ENCODE data around the gene RHOXF1. TPM values are rescaled to one million over a fixed set of nuclear protein-coding genes. Genes with fewer than 3 reads are reported as not detected.
"Not testable (repeated sequence)": the region's sequence is repeated elsewhere in the genome, so short reads cannot be mapped to it uniquely, and the experiment has no call there.

RHOXF1 gene
- 10 to 100 TPM in 1 of 4 donors, 1 to 10 TPM in 1, not detected in 2; 1.3 to 10.8 TPM for total RNA-seq

DNA sequence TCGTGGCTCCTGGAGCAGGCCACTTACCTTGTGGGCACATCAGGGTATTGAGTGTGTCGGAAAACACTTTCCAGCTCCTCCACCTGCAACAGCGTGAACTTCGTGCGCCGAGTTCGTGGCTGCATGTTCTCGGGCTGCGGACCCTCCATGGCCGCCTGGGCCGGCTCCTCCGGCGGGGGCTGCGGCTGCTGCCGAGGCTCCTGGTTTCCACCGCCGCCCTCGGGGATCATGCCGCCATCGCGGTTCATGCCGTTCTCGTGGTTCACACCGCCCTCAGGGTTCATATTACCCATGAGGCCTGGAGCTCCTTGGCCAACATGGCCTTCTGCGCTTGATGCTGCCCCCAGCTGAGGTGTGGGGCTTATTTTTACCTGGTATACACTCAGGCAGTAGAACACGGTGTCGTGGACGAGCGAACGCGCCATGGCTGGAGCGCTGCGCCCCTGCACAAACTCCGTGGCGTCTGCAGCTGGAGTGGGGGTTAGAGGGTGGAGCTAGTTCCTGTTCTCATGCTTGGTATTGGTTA, at the start of gene RHOXF1:
RHOXF1 (minus strand) TSS at position 476 of the 526 bp plus-strand sequence; CDS start at position 425, 51 bp downstream.
- intact Hi-C loops (cut with DNase I; ENCODE audit: low total_unique reads) = no loop called here

DNA sequence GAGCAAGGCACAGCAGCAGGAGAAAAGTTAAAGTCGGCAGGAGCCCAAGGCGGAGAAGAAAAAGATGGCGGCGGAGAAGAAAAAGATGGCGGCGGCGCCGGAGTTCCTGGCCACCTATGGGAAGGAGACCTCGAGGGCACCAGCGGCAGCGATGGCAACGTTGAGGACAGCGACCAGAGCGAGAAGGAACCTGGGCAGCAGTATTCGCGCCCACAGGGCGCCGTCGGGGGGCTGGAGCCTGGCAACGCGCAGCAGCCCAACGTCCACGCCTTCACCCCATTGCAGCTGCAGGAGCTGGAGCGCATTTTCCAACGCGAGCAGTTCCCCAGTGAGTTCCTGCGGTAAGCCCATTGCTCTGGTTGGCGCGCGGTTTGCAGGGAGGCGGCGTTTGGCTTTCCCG, 43.4 kb upstream of the RHOXF1 start:
- H3K4me1 ChIP-seq; H3K27me3 ChIP-seq; H3K9me3 ChIP-seq; in situ Hi-C loops (cut with MboI; ENCODE audit: low pct_ligation_motif_present in 1 of 4, low pct_unique_long_range_greater_than_20kb in 1 of 4, low sequenced_read_pairs in 3 of 4); H3K4me3 ChIP-seq; H3K27ac ChIP-seq; H3K36me3 ChIP-seq; intact Hi-C loops (cut with DNase I; ENCODE audit: low total_unique reads); DNase-seq: not testable (repeated sequence)
- WGBS, 2 donors (ENCODE audit: low coverage in 1 of 2) = 92% methylated on average over 31 of the region's 33 CpGs; no CpG with 5 or more reads in 1 of the 2 donors

More for the DNA sequence above, at the start of gene RHOXF1:
- in situ Hi-C loops (cut with MboI; ENCODE audit: low pct_ligation_motif_present in 1 of 4, low pct_unique_long_range_greater_than_20kb in 1 of 4, low sequenced_read_pairs in 3 of 4) = no loop called here
- 94% methylated on average over 35 of the region's 35 CpGs; no CpG with 5 or more reads in 1 of the 2 donors for WGBS, 2 donors (ENCODE audit: low coverage in 1 of 2)
- H3K4me1 ChIP-seq = no peaks in the 10 kb centered on the region
- no peaks in the 10 kb centered on the region for H3K36me3 ChIP-seq
- H3K4me3 ChIP-seq = no peak within 1 kb of the TSS
- H3K27ac ChIP-seq = no peak within 1 kb of the TSS
- TF ChIP-seq, protein P1, sequence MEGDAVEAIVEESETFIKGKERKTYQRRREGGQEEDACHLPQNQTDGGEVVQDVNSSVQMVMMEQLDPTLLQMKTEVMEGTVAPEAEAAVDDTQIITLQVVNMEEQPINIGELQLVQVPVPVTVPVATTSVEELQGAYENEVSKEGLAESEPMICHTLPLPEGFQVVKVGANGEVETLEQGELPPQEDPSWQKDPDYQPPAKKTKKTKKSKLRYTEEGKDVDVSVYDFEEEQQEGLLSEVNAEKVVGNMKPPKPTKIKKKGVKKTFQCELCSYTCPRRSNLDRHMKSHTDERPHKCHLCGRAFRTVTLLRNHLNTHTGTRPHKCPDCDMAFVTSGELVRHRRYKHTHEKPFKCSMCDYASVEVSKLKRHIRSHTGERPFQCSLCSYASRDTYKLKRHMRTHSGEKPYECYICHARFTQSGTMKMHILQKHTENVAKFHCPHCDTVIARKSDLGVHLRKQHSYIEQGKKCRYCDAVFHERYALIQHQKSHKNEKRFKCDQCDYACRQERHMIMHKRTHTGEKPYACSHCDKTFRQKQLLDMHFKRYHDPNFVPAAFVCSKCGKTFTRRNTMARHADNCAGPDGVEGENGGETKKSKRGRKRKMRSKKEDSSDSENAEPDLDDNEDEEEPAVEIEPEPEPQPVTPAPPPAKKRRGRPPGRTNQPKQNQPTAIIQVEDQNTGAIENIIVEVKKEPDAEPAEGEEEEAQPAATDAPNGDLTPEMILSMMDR (IDR thresholded peaks at IDR 0.05) = no peak
- no peak for TF ChIP-seq POLR2AphosphoS5 (IDR thresholded peaks at IDR 0.05)
- no peak for TF ChIP-seq POLR2A (IDR thresholded peaks at IDR 0.05)
- TF ChIP-seq EP300 (IDR thresholded peaks at IDR 0.05; ENCODE audit: low read depth) = no peak
- H3K27me3 ChIP-seq = no peaks in the 10 kb centered on the region
- DNase-seq = no peak
- no peaks in the 10 kb centered on the region for H3K9me3 ChIP-seq

DNA sequence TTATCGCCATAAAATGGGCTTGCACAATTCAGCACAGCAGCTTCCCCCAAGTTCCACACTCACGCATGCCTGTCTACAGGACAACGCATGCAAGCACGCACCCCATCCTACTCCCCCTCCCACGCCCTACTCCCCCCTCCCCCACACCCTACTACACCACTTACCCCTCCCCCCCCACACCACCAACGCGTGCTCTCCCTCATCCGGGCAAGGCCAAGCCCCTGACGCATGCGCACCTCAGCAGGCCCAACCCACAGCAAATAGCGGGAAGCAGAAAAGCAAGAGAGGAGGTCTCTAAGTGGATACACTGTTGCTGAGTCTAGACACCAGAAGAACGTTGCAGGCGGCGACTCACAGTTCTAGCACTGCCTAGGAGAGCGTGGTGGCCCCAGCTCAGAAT, 42.6 kb upstream of the RHOXF1 start, which contains the start of gene RHOXF2:
RHOXF2 (plus strand) TSS at position 301 of the 400 bp plus-strand sequence. CDS start 138 bp downstream, outside the sequence.
- intact Hi-C loops (cut with DNase I; ENCODE audit: low total_unique reads); H3K36me3 ChIP-seq; in situ Hi-C loops (cut with MboI; ENCODE audit: low pct_ligation_motif_present in 1 of 4, low pct_unique_long_range_greater_than_20kb in 1 of 4, low sequenced_read_pairs in 3 of 4); DNase-seq; H3K27me3 ChIP-seq; H3K4me1 ChIP-seq; H3K4me3 ChIP-seq; H3K9me3 ChIP-seq; H3K27ac ChIP-seq: not testable (repeated sequence)
- WGBS, 2 donors (ENCODE audit: low coverage in 1 of 2) = no CpG with 5 or more reads among the region's 15 CpGs

GRCh38 chrX:120150109-120150744, 34.5 kb upstream of the RHOXF1 start:
- no CpG with 5 or more reads among the region's 12 CpGs for WGBS, 2 donors (ENCODE audit: low coverage in 1 of 2)
- DNase-seq; H3K4me3 ChIP-seq; H3K4me1 ChIP-seq; in situ Hi-C loops (cut with MboI; ENCODE audit: low pct_ligation_motif_present in 1 of 4, low pct_unique_long_range_greater_than_20kb in 1 of 4, low sequenced_read_pairs in 3 of 4); H3K27ac ChIP-seq; H3K9me3 ChIP-seq; intact Hi-C loops (cut with DNase I; ENCODE audit: low total_unique reads); H3K36me3 ChIP-seq; H3K27me3 ChIP-seq: not testable (repeated sequence)

DNA sequence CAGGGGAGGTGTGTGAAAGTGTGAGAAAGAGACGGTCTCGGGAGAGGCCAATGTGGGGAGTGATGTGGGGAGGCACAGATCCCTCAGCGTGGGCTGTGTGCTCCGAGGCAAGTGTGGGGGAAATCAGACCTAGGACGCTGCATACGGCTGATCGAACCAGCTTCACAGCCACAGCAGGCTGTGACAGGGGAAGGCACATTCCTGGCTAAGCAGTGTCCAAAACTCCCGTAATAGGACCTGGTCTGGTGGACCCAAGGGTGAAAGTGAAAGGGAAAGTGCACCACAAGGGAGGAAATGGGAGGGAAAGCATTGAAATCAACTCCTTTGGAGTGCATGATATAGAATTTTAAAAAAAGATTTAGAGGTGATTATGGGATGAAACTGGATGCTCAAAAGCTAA, 31.8 kb upstream of the RHOXF1 start:
- no peaks in the 10 kb centered on the region for H3K9me3 ChIP-seq
- no peak overlapping the region for H3K27ac ChIP-seq
- H3K4me3 ChIP-seq = no peak overlapping the region
- no peak for DNase-seq
- TF ChIP-seq POLR2AphosphoS5 (IDR thresholded peaks at IDR 0.05) = no peak
- no peak for TF ChIP-seq EP300 (IDR thresholded peaks at IDR 0.05; ENCODE audit: low read depth)
- no peaks in the 10 kb centered on the region for H3K4me1 ChIP-seq
- WGBS, 2 donors (ENCODE audit: low coverage in 1 of 2) = 78% methylated on average over 8 of the region's 8 CpGs; no CpG with 5 or more reads in 1 of the 2 donors
- no peaks in the 10 kb centered on the region for H3K27me3 ChIP-seq
- intact Hi-C loops (cut with DNase I; ENCODE audit: low total_unique reads) = no loop called here
- in situ Hi-C loops (cut with MboI; ENCODE audit: low pct_ligation_motif_present in 1 of 4, low pct_unique_long_range_greater_than_20kb in 1 of 4, low sequenced_read_pairs in 3 of 4) = no loop called here
- H3K36me3 ChIP-seq = no peaks in the 10 kb centered on the region

DNA sequence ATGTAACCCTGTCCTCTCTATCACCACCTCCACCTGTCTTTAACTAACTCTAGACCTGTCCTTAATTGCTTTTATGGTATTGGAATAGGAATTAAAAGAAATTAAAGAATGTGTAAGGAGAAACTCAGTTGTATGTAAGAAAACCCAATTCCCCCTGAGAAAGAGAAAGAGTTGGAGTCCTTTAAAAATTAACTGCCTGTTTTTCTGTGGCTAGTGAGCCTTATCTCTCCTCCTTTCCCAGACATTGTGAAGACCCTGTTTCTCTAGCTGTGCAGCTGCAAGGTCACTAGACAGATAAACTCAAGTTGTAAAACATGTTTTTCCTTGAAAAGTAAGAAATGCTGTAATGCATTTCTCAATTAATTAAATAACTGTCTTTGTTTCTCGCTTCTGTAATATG, 30.6 kb upstream of the RHOXF1 start:
- intact Hi-C loops (cut with DNase I; ENCODE audit: low total_unique reads); in situ Hi-C loops (cut with MboI; ENCODE audit: low pct_ligation_motif_present in 1 of 4, low pct_unique_long_range_greater_than_20kb in 1 of 4, low sequenced_read_pairs in 3 of 4): not testable (repeated sequence)
- 85 to 100% methylated on average over 1 of the region's 1 CpG for WGBS, 2 donors (ENCODE audit: low coverage in 1 of 2)

More for the DNA sequence above, 30.6 kb upstream of the RHOXF1 start:
- not testable (repeated sequence) for H3K36me3 ChIP-seq, DNase-seq, H3K27me3 ChIP-seq, H3K4me3 ChIP-seq, H3K4me1 ChIP-seq, H3K27ac ChIP-seq, H3K9me3 ChIP-seq
